HEK293T (cell line): Measurements from ENCODE around the gene PCSK2.

Source experiments
- CTBP1 ChIP-seq: fragments of 450-650 bp; IDR thresholded peaks from 2 replicates; pipeline ENCODE4 v1.6.1; 2016; ENCODE audit warnings: borderline replicate concordance
- ELF4 ChIP-seq: fragments of 450-650 bp; IDR thresholded peaks from 2 replicates; pipeline ENCODE4 v1.6.1; 2017; ENCODE audit warnings: antibody characterized with exemption
- FOXA1 ChIP-seq: fragments of 450-650 bp; IDR thresholded peaks from 2 replicates; pipeline ENCODE4 v1.6.1; 2016; ENCODE audit warnings: mild to moderate bottlenecking
- FOXK2 ChIP-seq: fragments of 450-650 bp; IDR thresholded peaks from 2 replicates; pipeline ENCODE4 v1.6.1; 2016; ENCODE audit warnings: mild to moderate bottlenecking
- FOXM1 ChIP-seq: fragments of 450-650 bp; IDR thresholded peaks from 2 replicates; pipeline ENCODE4 v1.6.1; 2017; ENCODE audit warnings: mild to moderate bottlenecking, borderline replicate concordance
- HDGF ChIP-seq: fragments of 450-650 bp; IDR thresholded peaks from 2 replicates; pipeline ENCODE4 v1.6.1; 2017; ENCODE audit warnings: antibody characterized with exemption, borderline replicate concordance
- L3MBTL2 ChIP-seq: fragments of 450-650 bp; conservative IDR thresholded peaks from 2 replicates; pipeline ENCODE4 v1.6.1; 2016; ENCODE audit warnings: mild to moderate bottlenecking
- LEF1 ChIP-seq: fragments of 450-650 bp; IDR thresholded peaks from 2 replicates; pipeline ENCODE4 v1.6.1; 2017; ENCODE audit warnings: mild to moderate bottlenecking, borderline replicate concordance
- SP1 ChIP-seq: fragments of 450-650 bp; IDR thresholded peaks from 2 replicates; pipeline ENCODE4 v1.6.1; 2017
- SUZ12 ChIP-seq: fragments of 450-650 bp; IDR thresholded peaks from 2 replicates; pipeline ENCODE4 v1.6.1; 2016; ENCODE audit warnings: mild to moderate bottlenecking
- TARDBP ChIP-seq: fragments of 450-650 bp; IDR thresholded peaks from 2 replicates; pipeline ENCODE4 v1.6.1; 2016
- TF ChIP-seq, protein P1 (sequence below): fragments of 450-650 bp; IDR thresholded peaks from 2 replicates; pipeline ENCODE4 v1.6.1; 2016

DNA sequence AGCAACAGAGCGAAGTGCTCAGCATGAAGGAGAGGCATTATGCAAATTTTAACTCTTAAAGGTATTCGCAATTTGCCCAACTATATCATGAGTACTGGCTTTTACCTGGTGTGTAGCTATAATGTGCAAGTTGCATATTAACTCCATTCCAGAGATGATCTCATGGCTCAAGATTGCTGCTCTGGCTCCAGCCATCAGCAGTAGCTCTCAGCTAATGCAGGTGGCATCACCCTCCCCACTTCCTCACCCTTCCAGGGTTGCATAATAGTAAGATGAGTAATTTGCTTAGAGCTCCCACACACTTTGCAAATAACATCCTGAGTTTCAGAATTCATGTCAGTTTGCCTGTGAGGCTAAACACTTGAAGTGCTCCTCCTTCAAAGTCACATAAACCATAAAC, 15.9 kb upstream of the PCSK2 start:
- TF ChIP-seq SP1 = no peak
- no peak for TF ChIP-seq ELF4
- no peak for TF ChIP-seq TARDBP
- TF ChIP-seq FOXM1 = no peak
- TF ChIP-seq LEF1 = no peak
- no peak for TF ChIP-seq SUZ12
- TF ChIP-seq FOXK2 = no peak
- TF ChIP-seq, protein P1, sequence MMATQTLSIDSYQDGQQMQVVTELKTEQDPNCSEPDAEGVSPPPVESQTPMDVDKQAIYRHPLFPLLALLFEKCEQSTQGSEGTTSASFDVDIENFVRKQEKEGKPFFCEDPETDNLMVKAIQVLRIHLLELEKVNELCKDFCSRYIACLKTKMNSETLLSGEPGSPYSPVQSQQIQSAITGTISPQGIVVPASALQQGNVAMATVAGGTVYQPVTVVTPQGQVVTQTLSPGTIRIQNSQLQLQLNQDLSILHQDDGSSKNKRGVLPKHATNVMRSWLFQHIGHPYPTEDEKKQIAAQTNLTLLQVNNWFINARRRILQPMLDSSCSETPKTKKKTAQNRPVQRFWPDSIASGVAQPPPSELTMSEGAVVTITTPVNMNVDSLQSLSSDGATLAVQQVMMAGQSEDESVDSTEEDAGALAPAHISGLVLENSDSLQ = no peak
- TF ChIP-seq HDGF = no peak
- TF ChIP-seq L3MBTL2 = no peak
- TF ChIP-seq CTBP1 = no peak
- TF ChIP-seq FOXA1 = no peak
